Measurements from ENCODE around the gene SPATA9.

Gene SPATA9

GRCh38 chr5:95689680-95690079, 6.9 kb upstream of the SPATA9 start:
- no peak for FAIRE-seq
- no peak for DNase-seq (ENCODE audit: extremely low spot score, insufficient read length, low read depth)

- DNase-seq (ENCODE audit: extremely low spot score, insufficient read length, low read depth) (no peak), FAIRE-seq (no peak)
Observed at GRCh38 chr5:95686651-95687050, 3.9 kb upstream of the SPATA9 start.

GRCh38 chr5:95684361-95684760, 1.6 kb upstream of the SPATA9 start:
- DNase-seq (ENCODE audit: extremely low spot score, insufficient read length, low read depth) (no peak), FAIRE-seq (no peak)

GRCh38 chr5:95673081-95673480, 9.7 kb downstream of the SPATA9 start:
- no peak for DNase-seq (ENCODE audit: extremely low spot score, insufficient read length, low read depth)
- FAIRE-seq = no peak

- DNase-seq (ENCODE audit: extremely low spot score, insufficient read length, low read depth) (no peak), FAIRE-seq (no peak)
Observed at GRCh38 chr5:95672641-95673040, 10.2 kb downstream of the SPATA9 start.

- FAIRE-seq (no peak), DNase-seq (ENCODE audit: extremely low spot score, insufficient read length, low read depth) (no peak)
Observed at GRCh38 chr5:95671826-95672225, 11.0 kb downstream of the SPATA9 start.

- FAIRE-seq (no peak), DNase-seq (ENCODE audit: extremely low spot score, insufficient read length, low read depth) (no peak)
Observed at GRCh38 chr5:95670568-95670967, 12.2 kb downstream of the SPATA9 start.

- DNase-seq (ENCODE audit: extremely low spot score, insufficient read length, low read depth) = no peak
- FAIRE-seq = no peak
Observed at GRCh38 chr5:95669985-95670384, 12.8 kb downstream of the SPATA9 start.

GRCh38 chr5:95669540-95669939, 13.3 kb downstream of the SPATA9 start:
- FAIRE-seq (no peak), DNase-seq (ENCODE audit: extremely low spot score, insufficient read length, low read depth) (no peak)

GRCh38 chr5:95668728-95669127, 14.1 kb downstream of the SPATA9 start:
- FAIRE-seq (no peak), DNase-seq (ENCODE audit: extremely low spot score, insufficient read length, low read depth) (no peak)

- FAIRE-seq (no peak), DNase-seq (ENCODE audit: extremely low spot score, insufficient read length, low read depth) (no peak)
Observed at GRCh38 chr5:95668216-95668615, 14.6 kb downstream of the SPATA9 start.

- DNase-seq (ENCODE audit: extremely low spot score, insufficient read length, low read depth) = no peak
- FAIRE-seq = no peak
Observed at GRCh38 chr5:95667678-95668077, 15.1 kb downstream of the SPATA9 start.

- FAIRE-seq (no peak), DNase-seq (ENCODE audit: extremely low spot score, insufficient read length, low read depth) (no peak)
Observed at GRCh38 chr5:95667061-95667618, 15.7 kb downstream of the SPATA9 start.

GRCh38 chr5:95664204-95664786, 18.5 kb downstream of the SPATA9 start:
- FAIRE-seq = peak; percentile 85

GRCh38 chr5:95662946-95663345, 19.8 kb downstream of the SPATA9 start:
- FAIRE-seq = no peak

More at GRCh38 chr5:95664204-95664786, 18.5 kb downstream of the SPATA9 start:
- DNase-seq (ENCODE audit: extremely low spot score, insufficient read length, low read depth) = no peak

GRCh38 chr5:95660060-95660459, 22.7 kb downstream of the SPATA9 start:
- FAIRE-seq (no peak), DNase-seq (ENCODE audit: extremely low spot score, insufficient read length, low read depth) (no peak)

More at GRCh38 chr5:95662946-95663345, 19.8 kb downstream of the SPATA9 start:
- DNase-seq (ENCODE audit: extremely low spot score, insufficient read length, low read depth) = no peak

GRCh38 chr5:95655575-95655974, 27.2 kb downstream of the SPATA9 start:
- FAIRE-seq (no peak), DNase-seq (ENCODE audit: extremely low spot score, insufficient read length, low read depth) (no peak)

- FAIRE-seq (no peak), DNase-seq (ENCODE audit: extremely low spot score, insufficient read length, low read depth) (no peak)
Observed at GRCh38 chr5:95654196-95654595, 28.6 kb downstream of the SPATA9 start.

GRCh38 chr5:95652849-95653248, 29.9 kb downstream of the SPATA9 start:
- no peak for FAIRE-seq
- no peak for DNase-seq (ENCODE audit: extremely low spot score, insufficient read length, low read depth)

GRCh38 chr5:95649842-95650620, 32.8 kb downstream of the SPATA9 start:
- no peak for DNase-seq (ENCODE audit: extremely low spot score, insufficient read length, low read depth)
- FAIRE-seq = no peak

- DNase-seq (ENCODE audit: extremely low spot score, insufficient read length, low read depth) (no peak), FAIRE-seq (no peak)
Observed at GRCh38 chr5:95649274-95649673, 33.5 kb downstream of the SPATA9 start.
